Hepatocyte (in vitro differentiated cells): ENCODE results near the gene PRPF8.

Experiments used
- CTCF ChIP-seq: fragments of 200-600 bp; sonication (generic); IDR thresholded peaks from 2 replicates; pipeline ENCODE4 v1.5.1; 2016; ENCODE audit warnings: antibody characterized with exemption, mild to moderate bottlenecking; ENCODE audit not compliant: poor library complexity
- EZH2phosphoT487 ChIP-seq: fragments of 200-600 bp; sonication (generic); IDR thresholded peaks from one replicate; pipeline ENCODE4 v1.6.1; 2018; ENCODE audit warnings: antibody characterized with exemption, mild to moderate bottlenecking, low read depth, moderate library complexity; ENCODE audit not compliant: unreplicated experiment, severe bottlenecking

GRCh38 chr17:1709971-1710806, 25.5 kb upstream of the PRPF8 start, which contains the start of gene TLCD2:
- TF ChIP-seq CTCF: no peak
- TF ChIP-seq EZH2phosphoT487: no peak
